Activated T-cell treated with anti-CD3 and anti-CD28 coated beads, Interleukin-2, amount 50 U/mL, for 48 hours (primary cell): ENCODE data around the gene CHST12.
A peak's percentile ranks its signal among the peaks of the same experiment; 100 is the strongest.
"Not testable (repeated sequence)": the region's sequence is repeated elsewhere in the genome, so short reads cannot be mapped to it uniquely, and the experiment has no call there.

Experiments used
- DNase-seq, 2 experiments: peaks; one replicate each; pipeline ENCODE4 v3.0.0-alpha.2; 2020

CHST12 gene

DNA sequence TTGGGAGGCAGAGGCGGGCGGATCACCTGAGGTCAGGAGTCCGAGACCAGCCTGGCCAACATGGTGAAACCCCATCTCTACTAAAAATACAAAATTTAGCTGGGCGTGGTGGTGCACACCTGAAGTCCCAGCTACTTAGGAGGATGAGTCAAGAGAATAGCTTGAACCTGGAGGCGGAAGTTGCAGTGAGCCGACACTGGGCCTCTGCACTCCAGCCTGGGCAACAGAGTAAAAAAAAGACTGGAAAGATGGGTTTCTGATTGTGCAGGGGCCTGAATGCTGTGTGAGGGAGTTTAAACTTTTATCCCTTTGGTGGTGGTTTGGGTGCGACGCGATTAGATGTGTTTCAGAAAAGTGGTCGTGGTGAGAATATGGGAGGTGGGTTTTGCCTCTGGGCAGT, 1.8 kb downstream of the CHST12 start:
- no peak for DNase-seq

DNA sequence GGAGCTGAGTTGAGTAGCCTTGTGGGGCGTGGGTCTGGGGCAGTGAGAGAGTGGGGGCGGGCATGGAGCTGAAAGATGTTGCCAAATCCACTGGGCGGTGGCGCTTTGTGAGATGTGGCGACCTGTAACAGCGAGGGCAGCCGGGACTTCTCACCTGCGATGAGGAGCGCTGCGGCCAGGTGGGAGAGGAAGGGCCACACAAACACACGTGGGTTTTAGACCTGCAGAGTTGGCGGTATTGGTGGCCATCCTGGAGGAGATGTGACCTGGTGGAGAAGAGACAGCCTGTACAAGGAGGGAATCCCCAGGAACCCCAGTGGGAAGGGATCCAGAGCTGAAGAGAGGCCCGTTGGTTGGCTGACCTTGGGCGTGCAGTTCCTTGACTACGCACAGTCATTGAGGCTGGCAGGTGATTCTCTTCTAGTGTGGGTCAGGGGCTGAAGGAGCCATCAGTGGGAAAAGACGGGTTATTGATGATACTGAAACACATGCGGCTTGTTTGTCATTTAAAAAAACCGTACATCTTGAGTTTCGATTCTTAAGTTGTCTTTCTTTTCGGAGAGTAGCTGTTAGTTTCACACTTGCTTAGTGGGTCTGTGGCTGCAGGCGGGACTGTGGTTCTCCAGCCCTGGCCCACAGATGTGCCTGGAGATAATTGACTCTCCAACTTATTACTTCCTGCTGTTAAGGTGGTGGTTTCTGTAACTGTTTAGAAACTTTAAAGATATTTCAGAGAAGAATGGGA, 2.4 kb downstream of the CHST12 start:
- peak; percentile 76 to 78 for DNase-seq

DNA sequence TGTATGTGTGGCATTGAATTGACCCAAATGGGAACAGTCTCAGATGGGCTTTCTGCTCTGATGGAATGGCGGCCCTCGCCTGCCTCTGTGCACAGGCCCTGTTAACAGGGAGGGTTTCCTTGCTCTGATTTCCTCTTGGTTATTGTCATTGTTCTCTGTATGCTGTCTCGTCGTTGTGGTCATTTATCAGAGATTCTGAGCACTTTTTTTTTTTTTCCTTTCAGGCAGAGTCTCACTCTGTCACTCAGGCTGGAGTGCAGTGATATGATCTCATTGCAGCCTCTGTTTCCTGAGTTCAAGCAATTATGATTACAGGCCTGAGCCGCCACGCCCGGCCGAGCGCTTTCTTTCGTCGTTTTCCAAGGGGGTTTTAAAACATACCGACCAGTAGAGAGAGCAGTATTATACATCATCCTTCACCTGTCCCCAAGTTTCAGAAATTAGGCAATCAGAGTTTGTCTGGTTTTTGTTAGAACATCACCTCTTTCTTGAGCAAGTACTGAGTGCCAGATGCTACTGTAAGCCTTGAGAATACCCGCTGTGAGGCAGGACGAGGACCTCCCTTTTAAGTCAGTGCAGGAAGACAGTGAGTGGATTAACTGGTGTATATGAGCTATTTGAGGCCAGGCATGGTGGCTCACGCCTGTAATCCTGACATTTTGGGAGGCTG, 6.5 kb downstream of the CHST12 start:
- DNase-seq, result no peak

DNA sequence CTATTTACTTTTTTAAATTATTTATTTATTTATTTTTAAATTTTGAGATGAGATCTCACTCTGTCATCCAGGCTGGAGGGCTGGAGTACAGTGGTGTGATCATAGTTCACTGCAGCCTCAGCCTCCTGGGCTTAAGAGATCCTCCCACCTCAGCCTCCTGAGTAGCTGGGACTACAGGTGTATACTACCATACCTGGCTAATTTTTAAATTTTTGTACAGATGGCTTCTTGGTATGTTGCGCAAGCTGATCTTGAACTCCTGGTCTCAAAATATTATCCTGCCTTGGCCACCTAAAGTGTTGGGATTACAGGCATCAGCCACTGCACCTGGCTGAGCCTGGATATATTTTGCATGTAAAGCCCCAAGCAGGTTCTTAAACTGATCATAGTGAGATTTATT, 7.6 kb downstream of the CHST12 start:
- no peak for DNase-seq

DNA sequence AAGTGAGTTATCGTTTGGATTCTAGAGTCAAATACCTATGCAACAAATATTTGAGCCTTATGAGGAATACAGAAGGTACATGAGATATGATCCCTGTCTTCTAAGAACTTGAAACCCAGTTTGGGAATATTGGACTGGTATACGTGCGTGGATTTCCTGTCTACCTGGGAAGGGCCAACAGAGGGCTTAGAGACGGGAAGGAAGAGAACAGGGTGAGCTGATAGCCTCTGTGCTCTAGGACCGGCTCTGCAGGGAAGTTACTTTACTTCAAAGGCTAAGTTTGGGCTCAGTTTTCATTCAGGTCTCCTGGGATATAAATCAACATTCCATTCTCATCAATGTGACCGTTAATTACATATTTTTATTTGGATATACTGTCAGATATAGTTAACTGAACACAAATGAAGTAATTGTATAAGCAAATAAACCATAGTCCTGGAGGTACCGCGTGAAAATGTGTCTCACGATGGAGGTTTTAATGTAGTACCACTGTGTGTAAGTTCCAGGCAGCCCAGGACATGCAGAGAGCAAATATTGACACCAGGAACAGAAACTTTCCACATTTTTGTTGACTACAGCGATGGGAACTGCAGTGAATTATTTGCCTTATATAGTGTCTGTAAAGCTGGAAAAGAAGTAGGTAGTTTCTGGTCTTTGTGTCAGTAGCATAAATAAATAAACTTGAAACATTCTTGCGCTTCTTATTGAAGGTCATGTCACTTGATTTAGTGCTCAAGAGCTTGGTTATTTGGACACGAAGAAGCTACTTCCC, 8.6 kb downstream of the CHST12 start:
- no peak for DNase-seq

DNA sequence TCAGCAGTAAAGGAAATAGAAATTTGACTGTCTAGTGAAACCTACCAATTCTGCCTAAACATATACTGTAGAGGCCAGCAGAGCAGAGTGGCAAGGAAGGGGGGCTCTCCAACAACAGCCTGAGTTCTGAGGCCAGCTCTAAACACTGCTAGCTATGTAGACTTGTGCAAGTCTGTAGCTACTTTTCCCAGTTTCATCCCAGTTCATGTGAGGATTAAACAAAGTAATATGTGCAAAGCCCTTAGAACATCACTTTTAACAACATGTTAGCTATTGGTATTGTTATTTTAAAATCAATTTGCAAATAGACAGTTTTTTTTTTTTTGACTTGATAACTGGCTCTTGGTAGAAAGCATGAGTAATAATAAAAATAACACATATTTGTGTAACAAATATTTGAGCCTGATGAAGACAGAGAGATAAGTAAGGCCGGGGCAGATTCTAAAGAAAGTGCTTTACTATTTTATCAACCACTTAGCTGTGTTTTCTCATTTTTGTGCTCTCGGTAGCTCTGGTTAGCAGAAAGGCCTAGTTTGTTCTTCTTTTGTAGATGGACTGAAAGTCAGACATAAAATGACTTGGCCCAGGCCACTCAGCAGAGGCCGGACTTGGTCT, 9.3 kb downstream of the CHST12 start:
- DNase-seq, result no peak

DNA sequence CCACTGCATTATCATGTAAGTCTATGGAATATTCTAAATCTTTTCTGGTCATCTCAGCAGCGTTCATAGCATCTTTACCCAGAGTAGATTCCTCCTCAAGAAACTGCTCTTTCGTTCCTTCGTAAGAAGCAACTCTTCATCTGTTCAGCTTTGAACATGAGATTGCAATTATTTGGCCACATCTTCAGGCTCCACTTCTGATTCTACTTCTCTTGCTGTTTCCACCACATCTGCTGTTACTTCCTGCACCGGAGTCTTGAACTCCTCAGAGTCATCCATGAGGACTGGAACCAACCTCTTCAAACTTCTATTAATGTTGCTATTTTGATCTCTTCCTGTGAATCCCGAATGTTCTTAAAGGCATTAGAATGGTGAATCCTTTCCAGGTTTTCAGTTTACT, 12.7 kb downstream of the CHST12 start:
- no peak for DNase-seq

DNA sequence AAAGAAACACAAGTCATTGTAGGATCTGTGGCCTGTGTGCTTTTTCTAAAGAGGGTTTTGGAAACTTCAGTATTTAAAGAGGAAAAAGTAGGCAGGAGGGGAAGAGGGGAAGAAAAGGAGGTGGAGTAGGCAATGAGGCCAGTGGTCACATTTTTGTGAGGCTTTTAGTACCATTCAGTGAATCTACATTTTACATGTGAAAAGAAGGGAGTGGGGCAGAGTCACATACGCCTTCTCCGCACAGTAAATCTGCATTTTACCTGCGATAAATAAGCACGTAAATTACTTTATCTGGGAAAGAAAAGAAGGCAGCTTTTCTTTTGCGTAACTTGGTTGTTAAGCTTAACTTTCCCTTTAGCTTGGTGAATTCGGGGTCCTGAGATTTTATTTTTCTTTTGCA, 13.2 kb downstream of the CHST12 start:
- no peak for DNase-seq

DNA sequence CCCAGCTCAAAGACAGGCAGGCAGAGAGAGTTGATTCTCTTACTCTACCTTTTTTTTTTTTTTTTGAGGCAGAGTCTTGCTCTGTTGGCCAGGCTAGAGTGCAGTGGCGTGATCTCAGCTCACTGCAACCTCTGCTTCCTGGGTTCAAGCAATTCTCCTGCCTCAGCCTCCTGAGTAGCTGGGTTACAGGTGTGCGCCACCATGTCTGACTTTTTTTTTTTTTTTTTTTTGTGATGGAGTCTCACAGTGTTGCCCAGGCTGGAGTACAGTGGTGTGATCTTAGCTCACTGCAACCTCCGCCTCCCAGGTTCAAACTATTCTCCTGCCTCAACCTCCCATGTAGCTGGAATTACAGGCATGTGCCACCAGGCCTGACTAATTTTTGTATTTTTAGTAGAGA, 13.8 kb downstream of the CHST12 start:
- not testable (repeated sequence) for DNase-seq

DNA sequence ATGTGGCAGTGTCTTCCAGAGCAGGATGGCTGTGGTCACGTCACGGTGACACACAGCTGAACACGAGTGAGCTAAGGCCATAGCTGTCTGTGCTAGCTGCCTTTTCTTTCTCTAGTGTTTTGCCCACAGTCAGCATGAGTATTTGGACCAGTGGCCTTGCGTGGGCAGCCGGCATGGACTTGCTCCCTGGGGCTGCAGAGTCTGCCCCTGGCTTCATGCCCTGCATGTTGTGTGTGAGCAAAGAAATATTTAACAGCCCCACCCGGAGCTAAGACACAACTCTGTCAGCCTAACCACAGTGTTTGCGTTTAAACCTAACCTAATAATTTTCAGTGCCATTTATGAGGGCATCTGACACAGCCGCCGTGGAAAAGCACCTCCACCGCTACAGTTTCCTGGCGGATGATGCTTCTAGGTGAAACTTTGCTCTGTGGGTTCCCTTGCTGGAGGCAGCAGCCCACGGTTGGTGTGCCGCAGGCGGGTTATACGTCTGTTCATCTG, 14.6 kb downstream of the CHST12 start:
- DNase-seq, result peak; percentile 64 to 71

DNA sequence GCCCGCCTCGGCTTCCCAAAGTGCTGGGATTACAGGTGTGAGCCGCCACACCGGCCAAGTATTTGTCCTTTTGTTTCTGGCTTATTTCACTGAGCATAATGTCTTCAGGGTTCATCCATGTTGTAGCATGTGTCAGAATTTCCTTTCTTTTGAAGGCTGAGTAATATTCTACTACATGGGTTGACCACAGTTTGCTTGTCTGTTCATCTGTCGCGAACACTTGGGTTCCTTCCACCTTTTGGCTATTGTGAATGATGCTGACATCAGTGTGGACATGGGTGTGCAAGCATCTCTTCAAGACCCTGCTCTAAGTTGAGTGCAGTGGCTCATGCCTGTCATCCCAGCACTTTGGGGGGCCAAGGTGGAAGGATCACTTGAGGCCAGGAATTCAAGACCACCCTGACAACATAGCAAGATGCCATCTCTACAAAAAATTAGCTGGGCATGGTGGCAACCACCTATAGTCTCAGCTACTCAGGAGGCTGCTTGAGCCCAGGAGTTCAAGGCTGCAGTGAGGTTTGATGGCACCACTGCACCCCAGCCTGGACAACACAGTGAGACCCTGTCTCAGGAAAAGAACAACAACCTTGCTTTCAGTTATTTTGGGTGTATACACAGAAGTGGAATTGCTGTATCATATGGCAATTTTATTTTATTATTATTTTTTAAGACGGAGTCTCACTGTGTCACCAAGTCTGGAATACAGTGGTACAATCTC, 17.0 kb downstream of the CHST12 start:
- DNase-seq, result no peak

DNA sequence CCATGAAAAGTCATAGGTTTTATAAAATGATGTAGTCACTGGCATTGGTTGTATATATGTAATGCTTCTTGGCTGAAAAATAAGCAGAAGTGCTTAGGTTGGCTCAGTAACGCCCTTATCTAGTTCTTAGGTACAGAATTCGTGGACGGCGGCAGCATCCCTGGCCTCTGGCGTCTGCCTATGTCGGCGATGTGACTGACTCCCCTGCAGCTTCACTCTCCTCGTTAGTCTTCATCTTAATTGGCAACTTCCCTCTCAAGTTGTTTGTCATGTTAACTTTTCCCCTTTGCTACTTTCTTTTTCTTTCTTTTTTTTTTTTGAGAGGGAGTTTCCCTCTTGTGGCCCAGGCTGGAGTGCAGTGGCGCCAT, 18.5 kb downstream of the CHST12 start:
- DNase-seq, result no peak

DNA sequence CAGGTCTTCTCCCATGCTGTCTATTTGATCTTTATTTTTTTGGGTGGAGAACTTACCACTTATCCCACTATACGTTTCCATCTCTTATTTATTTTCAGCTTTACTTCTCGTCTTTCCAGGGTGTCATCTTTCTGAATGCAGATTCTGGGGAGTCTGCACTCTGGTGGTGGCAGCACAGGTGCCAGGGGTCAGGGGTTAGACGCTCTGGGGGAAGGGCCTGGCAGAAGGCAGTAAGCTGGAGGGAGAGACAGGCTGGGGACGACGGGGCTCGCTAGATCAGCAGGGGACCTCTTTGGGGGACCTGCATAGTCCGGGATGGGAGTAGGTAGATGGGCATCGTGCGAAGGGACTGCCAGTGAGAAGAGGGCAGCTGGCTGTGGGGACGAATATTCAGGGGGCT, 22.3 kb downstream of the CHST12 start:
- no peak for DNase-seq

DNA sequence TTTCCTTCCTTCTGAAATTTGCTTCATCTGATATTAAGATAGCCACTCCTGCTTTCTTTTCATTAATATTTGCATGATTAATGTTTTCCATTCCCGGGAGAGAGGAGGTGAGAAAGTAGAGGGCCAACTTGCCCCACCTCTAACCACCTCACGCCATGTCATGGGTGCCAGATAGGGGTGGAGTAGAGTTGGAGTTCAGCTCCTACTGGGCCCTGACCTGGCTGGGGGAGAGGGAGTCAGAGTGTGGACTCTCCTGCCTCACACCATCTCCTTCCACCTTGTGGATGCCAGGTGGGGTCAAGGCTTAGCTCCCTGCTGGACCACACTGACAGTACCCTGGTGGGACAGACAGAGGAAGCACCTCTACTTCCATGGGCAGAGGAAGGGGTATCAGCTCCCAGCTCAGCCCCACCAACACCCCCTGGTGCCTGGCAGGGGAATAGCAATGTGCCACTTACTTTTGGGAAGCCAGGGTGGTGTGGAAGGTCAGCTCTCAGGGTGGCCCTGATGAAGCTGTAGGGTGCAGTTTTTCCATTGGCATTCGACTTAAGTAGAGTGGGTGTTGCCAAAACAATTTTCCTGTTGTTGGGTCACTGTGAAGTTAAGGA, 28.0 kb downstream of the CHST12 start:
- DNase-seq, result peak; percentile 56 to 69

DNA sequence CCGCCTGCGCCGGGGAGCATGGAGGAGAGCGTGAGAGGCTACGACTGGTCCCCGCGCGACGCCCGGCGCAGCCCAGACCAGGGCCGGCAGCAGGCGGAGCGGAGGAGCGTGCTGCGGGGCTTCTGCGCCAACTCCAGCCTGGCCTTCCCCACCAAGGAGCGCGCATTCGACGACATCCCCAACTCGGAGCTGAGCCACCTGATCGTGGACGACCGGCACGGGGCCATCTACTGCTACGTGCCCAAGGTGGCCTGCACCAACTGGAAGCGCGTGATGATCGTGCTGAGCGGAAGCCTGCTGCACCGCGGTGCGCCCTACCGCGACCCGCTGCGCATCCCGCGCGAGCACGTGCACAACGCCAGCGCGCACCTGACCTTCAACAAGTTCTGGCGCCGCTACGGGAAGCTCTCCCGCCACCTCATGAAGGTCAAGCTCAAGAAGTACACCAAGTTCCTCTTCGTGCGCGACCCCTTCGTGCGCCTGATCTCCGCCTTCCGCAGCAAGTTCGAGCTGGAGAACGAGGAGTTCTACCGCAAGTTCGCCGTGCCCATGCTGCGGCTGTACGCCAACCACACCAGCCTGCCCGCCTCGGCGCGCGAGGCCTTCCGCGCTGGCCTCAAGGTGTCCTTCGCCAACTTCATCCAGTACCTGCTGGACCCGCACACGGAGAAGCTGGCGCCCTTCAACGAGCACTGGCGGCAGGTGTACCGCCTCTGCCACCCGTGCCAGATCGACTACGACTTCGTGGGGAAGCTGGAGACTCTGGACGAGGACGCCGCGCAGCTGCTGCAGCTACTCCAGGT, 29.7 kb downstream of the CHST12 start:
- DNase-seq, result no peak

DNA sequence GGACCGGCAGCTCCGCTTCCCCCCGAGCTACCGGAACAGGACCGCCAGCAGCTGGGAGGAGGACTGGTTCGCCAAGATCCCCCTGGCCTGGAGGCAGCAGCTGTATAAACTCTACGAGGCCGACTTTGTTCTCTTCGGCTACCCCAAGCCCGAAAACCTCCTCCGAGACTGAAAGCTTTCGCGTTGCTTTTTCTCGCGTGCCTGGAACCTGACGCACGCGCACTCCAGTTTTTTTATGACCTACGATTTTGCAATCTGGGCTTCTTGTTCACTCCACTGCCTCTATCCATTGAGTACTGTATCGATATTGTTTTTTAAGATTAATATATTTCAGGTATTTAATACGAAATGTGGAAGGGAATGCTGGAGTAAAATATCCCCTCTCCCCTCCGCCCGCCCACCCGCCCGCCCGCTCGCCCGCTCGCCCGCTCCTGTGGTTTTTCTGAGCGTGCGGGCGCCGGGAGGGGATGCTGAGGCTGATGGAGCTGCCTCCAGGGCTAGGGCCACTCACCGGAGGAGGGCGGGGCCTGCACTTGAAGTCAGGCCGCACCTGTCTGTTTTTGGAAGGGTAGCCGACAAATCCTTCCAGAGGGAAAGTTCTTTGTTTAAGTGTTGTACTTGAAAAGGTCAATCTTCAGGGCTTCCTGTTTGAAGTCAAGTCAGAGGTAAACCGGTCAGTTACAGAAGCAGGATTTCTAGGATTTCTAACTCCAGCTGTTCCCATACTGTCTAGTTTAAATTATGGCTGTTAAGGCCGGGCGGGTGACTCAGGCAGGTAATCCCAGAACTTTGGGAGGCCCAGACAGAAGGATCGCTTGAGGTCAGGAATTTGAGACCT, 30.5 kb downstream of the CHST12 start:
- no peak for DNase-seq

DNA sequence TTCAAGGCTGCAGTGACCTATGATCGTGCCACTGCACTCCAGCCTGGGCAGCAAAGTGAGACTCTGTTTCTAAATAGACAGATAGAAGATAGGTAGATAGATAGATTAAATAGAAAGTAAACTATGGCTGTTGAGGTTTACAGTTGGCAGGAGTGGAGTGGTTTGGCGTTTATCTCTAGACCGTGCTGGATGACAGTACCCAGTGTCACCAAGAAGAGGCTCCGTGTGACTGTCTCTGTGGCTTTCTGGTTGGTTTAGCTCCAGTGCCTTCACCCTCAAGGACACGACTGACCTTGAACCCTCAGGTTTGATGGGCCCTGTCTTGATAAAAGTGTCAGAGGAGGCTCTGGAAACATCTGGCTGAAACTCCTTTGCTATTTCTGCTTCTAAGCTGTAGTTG, 31.7 kb downstream of the CHST12 start:
- DNase-seq, result no peak

DNA sequence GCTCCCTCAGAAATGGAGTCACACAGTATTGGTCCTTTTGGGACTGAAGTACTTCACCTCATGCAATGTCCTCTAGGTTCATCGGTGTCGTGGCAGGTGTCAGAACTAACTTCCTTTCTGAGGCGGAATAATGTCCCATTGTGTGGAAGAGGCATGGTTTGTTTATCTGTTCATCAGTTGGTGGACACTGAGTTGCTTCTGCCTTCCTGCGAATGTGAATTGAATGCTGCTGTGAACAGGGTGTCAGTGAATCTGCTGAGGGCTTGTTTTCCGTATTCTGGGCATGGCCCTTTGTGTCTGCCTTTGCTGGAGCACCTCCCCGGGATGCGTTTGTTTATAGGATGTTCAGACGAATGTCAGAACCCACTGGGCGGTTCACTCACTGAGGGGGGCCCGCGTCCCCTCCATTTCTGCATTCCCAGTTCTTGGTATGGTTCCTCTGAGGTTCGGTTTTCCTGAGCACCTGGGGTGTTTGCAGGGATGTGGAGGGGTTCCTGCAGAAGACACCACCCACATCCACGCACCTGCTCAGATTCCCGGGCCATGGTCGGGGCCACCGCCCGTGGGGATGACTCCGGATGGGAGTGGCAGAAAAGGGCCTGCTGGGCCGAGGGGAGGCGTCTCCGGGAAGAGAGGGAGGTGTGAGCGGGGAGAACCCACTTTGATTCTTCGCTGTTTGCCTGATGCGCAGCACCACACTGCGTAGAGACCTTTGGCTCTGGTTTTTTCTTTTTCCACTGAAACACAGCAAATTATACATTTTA, 33.1 kb downstream of the CHST12 start:
- no peak for DNase-seq

DNA sequence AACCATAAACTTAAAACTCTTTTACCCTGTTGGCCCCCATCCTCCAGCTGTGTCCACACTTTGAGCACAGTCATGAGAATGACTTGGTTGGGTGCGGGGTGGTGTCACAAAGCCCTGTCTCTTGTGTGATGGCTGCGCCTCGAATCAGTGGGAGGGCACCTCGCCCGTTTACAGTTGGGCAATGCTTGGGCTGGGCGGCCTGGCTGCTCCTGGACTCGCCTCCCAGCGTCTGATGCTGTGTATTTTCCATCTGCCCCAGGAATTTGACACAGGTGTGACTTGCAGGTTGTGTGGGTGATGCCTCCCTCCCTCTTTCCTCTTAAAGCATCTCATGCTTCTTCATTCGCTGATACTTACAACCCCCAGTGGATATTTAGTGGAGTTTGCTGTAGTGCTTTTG, 33.7 kb downstream of the CHST12 start:
- no peak for DNase-seq
